HG03457 (cell line): Measurements from ENCODE around the gene DFFB.

Source experiments
- ATAC-seq: cut with Tn5 transposase; IDR thresholded peaks from one replicate; pipeline ENCODE4 v1.9.1; 2021; ENCODE audit warnings: moderate number of reproducible peaks; ENCODE audit not compliant: unreplicated experiment

The DFFB gene

DNA sequence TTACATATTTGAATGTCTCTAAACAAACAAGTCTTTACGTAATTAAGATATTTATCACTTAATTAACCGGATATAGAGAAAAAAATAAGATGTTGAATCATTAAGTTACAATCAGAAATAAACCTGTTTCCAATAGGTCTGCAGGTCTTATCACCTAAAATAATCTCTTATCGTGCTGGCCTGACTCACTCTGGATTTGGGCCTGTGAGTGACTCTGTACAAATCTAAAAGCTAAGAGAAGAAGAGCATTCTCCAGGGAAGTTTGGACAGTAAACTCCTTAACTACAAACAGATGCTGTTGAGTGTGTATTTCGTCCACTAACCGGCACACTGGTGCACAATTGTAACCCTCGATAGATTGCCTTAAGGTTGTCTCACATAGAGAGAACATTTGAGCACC is 25.6 kb upstream of the DFFB start:
- no peak for ATAC-seq

DNA sequence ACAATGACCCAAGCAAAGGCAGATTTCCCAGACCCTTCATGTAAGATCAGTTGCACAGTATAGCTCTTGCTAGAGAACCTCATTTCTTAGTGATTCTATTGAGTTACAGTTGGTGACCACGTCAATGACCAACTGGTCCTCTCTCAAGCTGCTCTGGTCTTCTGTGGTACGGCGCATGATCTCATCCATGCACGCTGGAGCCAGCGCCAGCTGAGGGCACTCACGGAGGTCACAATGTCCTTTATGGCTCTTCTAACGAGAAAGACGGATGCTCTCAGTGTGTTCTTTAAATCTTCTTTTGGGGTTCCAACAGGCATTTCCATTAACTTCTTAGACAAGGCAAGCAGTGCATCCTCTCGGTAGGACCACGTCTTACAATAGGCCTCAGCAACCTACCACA is 22.6 kb upstream of the DFFB start:
- ATAC-seq, result no peak

DNA sequence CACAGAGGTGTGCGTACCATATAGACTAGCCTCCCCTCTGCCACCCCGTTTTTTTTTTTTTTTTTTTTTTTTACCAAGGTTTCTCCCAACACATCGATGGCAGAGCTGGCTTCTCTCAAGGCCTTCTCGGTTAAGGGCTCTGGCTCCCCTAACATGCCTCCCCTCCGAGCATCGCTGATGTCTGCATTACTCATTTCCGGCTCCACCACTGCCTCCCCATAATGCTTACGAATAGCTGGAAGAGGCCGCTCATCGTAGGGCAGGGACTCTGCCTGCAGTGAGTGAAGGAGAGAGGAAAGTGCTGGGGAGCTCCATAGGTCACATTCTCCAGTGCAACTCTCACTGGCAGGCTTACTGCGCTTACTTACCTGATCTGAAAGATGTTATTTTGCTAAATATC is 20.9 kb upstream of the DFFB start:
- no peak for ATAC-seq

DNA sequence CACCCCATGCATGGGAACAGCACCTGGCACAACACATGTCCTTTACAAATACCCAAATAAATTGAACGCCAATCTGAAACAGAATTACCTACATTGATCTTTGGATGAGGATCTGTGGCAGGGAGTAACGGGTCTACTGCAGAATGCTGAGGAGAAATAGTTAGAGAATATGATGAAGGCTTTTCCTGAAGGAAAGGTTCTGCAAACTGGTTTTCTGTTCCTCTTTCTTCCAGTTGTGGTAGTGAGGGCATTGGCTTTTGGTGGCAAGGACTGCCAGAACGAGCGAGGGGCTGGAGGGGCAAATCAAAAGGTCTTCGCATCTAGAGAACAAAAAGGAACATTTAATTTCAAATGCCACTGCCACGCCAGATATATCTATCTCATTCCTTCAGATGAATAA is 20.1 kb upstream of the DFFB start:
- ATAC-seq, result no peak

DNA sequence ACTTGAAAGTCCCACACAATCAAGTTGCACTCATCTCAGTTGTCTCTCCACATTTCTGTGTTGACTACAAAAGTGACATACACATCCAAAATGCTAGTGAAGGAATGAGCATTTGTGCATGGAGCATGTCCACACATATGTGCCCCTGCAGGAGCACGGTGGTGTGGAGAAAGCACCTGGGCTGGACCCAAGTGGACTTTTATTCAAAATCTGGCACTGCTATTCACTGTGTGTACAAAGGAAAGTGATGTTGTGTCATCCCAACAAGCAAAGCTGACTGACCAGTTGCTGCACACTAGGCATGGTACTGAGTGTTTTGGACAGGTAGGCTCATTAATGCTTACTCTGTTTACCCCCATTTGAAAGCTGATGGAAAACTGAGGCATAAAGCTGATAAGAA is 19.6 kb upstream of the DFFB start:
- no peak for ATAC-seq

DNA sequence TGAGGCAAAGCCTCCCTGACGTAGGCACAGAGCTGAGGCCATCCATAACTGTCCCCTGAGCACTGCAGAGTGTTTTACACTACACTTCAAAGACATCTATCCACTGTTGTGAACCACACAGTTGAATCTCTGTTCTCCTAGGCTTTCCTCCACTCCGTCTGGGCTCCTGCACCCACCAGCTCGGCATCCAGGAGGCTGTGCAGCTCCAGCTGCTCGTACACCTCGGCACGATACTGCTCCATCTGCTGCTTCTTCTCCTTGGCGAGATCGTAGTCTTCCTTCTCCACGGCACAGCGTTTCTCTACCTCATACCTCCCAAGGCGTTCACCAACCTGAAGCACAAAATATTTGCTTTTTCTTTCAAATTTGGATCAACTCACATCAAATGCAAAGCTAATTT is 18.5 kb upstream of the DFFB start:
- ATAC-seq, result no peak

DNA sequence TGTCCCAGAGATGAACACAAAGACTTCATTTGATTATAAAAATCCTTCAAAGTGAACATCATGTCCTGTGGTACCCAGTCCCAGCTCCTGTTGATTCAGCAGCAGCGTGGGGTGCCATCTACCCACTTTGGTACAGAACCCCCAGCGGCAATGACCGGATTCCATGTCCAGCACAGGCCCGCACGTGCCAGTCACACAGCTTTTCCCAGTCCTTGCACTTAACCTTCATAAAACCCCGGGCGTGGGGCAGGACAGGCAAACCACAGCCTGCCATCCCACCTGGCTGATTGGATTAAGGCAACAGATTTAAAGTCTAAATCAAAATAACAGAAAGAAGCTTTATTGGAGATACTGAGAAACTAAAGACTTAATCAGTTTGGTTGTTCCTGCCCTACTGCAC is 15.8 kb upstream of the DFFB start:
- no peak for ATAC-seq

DNA sequence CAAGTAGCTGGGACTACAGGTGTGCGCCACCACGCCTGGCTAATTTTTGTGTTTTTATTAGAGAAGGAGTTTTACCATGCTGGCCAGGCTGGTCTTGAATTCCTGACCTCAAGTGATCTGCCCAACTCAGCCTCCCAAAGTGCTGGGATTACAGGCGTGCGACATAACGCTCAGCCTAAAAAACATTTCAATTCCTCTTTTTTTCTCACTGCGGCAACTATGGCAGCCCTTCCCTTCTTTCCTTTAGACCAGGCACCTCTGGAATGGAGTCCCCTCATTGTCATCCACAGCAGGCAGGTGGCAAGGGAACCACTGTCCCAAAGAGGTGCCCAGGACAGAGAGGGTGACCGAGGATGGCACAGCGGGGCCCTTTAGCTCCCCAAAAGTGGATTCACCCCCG is 14.4 kb upstream of the DFFB start:
- no peak for ATAC-seq

DNA sequence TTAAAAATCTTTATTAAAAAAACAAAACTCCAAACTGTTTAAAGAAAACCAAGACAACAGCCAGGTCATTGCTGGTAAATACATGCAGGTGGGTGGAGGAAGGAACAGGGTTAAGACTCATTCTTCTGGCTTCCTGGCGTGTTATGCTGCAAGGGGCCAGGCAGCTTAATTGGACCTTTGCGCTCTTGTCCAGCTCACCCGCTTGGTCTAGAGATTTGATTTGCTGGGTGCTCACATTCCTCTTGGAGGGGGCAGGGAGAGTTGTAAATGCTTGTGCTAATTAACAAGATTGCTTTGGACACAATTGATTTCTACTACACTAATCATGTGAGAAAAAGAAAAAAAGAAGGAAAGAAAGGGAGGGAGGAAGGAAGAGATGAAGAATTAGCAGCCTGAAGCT is 10.7 kb upstream of the DFFB start:
- ATAC-seq, result no peak

DNA sequence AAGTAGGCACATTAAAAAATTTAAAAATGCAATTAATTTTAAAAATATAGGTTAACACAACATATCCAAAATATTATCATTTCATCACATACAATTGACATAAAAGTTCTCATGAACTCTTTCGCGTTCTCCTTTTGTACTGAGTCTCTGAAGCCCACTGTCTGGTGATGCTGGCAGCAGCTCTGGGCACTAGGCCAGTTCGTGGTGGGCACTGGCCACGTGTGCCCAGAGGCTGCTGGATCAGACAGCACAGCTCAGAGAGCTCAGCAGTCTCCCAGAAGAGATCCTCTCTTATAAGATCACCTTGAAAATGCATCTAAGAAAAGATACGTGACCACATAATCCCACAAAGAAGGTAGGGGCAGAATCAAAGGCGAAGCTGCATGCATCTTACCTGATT is 10.2 kb upstream of the DFFB start:
- ATAC-seq, result no peak

DNA sequence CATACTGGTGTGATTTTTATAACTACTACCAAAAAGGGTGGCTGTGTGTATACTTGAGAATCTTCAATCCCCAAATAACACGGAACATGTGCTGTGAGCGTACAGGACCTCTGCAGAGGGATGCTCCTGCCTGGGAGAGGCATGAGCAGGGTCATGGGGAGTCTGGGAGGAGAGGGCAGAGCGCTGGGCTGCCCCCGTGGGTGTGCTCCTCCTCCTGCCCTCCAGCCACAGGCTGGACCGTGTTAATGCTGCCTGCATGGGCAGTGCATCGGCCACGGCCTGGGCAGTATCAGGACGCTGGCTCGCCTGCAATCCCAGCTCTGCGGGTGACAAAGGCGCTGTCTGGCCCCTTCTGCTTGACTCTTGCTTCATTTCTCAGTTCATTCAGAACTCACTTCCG is 6.4 kb upstream of the DFFB start:
- ATAC-seq, result no peak

DNA sequence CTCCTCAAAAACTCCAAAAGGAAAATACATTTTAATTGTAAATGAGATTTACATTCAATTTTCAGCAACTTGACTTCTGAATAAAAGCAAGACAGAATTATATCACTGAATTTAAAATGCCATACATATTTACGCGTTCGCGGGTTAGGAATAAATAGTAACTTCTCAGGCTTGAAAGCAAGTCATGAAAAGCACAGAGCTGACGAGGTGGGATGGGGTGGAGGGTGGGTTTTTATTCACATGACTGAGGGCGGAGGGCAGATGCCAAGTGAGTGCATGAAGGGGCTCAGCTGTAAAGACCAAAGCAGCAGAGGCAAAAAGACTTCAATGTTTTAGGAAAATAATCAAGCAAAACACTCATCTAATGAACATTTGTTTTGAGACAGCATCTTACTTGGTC is 6.0 kb upstream of the DFFB start:
- no peak for ATAC-seq

DNA sequence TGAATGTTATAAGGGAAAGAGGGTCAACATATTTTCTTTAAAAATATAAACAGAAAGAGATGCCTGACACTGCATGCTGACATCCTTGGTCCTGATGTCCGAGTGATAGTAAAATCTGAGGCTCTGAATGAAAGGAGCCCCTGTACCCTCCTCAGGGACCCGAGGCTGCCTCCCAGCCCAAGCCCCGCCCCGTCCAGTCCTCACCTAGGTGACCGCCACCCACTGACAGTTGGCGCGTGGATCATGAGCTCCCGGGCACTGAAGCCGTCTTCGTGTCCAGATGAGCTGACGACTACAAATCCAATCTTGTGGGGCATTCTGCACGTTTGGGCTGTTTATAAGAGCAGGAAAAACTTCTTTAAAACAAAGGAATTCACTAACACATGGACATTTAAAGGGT is 5.2 kb upstream of the DFFB start:
- ATAC-seq, result no peak

DNA sequence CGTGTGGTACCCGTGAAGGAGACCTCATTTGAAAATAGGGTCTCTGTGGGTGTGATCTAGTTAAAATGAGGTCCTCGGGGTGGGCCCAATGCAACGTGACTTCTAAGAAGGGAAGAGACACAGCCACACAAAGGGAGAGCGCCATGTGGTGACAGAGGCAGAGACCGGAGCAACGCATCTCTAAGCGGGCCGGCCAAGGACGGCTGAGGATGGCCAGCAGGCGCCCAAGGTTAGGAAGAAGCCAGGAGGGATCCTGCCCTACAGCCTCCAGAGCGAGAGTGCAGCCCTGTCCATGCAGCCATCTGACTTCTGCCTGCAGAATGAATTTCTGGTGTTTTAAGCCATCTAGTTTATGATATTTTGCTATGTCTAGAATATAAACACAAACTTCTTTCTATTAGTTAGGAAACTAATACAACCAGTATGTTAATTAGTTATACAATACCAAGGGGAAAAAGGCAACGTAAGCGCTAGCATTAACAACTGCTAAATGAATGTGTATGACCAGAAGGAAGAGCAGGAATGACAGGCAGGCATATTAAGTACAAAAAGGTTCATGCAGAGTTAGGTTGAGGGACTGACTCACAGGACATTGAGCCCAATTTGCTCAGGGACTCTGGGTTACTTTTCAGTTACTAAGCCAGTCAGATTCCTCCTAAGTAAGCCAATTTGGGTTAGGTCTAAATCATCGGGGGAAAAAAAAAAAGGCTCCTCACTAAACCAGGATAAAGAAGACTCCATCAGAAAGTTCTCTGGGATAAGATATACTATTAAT is 4.4 kb upstream of the DFFB start:
- no peak for ATAC-seq

DNA sequence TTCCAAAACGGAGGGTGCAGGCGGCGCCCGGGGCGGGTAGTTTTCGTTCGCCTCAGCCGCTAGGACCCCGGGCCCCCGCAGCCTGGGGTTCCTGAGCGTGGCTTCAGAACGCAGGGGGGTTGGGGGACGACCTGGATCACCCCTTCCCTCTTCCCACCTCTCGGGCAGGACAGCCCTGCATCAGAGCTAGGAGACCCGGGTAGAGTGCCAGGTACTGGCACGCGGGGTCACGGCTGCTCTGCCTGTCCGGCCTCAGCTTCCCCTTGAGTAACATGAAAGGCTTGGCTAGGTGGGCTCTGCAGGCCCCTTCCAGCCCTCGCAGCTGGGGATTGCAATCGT is 484 bp downstream of the DFFB start:
- no peak for ATAC-seq

DNA sequence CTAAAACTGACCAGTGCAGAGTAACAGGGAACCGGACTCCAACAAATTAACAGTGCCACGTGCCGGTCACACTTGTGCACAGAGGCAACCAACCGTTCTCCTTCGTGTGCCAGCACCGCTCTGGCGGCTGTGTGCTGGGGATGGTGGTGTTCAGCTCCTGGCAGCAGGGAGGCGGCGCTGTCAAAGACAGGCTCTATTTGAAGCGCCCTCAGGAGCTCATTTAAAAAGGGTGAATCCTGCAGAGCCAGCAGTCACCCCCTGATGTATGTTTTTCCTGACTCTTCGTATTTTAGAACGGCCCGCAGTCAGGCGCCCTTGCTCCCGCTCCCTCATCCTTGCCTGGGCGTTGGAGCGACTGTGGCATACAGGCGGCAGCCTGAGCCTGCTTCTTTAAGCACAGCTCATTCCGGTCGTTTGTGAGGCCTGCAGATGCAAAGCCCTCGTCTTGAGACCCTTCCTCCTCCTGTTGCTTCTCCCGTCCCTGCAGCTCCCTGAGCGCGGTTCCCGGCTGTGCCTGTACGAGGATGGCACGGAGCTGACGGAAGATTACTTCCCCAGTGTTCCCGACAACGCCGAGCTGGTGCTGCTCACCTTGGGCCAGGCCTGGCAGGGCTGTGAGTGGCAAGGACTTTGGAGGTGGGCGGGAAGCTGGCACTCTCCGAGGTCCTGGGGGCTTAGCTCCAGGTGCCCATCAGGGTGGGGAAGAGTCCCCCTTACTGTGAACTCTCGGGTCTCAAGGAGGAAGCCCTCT is 1.1 kb downstream of the DFFB start:
- no peak for ATAC-seq

DNA sequence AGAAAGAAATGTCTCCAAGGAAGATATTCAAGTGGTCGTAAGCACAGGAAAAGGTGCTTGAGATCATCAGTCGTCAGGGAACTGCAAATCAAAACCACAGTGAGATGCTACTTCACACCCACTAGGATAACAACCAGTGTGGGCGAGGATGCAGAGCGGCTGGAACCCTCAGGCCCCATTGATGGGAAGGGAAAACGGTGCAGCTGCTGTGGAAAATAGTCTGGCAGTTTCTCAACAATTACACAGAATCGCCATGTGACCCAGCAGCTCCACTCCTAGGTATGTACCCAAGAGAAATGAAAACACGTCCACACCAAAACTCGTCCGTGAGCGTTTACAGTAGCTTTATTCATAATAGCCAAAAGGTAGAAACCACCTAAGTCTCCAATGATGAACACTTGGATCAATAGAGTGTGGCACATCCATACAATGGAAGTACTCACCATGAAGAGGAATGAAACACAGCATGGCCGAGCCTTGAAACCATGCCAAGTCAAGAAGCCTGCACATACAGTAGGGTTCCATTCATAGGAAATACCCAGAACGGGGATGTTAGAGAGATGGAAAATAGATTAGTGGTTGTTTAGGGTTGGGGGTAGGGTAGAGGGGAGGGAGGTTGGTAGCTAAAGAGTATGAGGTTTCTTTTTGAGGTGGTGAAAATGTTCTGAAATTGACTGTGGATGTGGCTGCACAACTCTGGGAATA is 6.1 kb downstream of the DFFB start:
- no peak for ATAC-seq

DNA sequence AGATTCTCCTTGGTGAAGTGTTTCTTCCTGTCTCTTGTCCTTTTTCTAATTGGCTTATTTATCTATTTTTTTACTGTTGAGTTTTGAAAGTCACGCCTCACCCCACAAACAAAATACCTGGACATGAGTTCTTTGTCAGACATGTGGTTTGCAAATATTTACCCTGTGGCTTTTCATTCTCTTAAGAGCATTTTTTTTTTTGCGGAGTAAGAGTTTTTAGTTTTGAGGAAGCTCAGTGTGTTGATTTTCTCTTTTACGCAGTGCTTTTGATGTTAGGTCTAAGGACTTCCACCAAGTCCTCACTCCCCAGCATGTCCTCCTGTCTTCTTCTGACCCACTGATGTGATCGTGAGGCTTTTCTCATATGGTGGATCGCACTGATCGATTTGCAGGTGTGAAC is 7.6 kb downstream of the DFFB start:
- no peak for ATAC-seq

DNA sequence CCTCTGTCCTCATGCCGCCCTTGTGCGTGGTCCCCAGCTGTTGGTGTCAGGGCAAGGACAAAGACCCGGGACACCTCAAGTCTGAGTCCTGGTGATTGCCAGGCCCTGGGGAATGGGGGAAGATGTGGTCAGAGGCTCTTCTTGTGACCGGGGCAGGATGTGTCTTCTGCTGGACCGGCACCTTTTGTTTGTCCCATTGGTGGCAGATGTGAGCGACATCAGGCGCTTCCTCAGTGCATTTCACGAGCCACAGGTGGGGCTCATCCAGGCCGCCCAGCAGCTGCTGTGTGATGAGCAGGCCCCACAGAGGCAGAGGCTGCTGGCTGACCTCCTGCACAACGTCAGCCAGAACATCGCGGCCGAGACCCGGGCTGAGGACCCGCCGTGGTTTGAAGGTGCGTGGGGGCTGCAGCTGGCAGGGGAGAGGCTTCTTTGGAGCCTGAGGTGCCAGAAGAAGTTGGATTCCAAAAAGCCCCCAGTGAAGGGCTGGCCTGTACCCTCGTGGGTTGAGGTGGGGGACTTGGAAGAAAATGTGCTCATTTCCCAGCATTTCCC is 8.4 kb downstream of the DFFB start:
- no peak for ATAC-seq

DNA sequence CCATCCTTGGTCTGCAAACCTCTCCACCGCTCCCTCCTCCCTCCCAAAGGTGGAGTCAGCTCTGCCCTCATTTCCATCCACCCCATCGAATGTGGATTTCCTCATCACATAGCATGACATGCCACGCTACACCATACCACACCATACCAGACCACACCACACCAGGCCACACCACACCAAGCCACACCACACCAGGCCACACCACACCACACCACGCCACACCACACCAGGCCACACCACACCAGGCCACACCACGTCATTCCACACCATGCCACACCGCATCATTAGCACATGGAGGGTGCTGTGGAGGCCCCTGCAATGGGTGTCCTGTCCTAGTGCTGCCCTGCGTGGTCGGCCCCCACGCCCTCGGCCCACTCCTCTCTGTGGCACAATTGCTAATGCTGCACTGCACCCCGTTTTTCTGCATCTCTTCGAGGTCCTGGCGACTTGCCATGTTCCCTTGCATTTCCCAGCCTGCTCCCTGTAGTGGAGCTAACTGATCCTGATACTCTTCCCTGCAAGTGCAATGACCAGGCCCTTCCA is 11.3 kb downstream of the DFFB start:
- ATAC-seq, result no peak

DNA sequence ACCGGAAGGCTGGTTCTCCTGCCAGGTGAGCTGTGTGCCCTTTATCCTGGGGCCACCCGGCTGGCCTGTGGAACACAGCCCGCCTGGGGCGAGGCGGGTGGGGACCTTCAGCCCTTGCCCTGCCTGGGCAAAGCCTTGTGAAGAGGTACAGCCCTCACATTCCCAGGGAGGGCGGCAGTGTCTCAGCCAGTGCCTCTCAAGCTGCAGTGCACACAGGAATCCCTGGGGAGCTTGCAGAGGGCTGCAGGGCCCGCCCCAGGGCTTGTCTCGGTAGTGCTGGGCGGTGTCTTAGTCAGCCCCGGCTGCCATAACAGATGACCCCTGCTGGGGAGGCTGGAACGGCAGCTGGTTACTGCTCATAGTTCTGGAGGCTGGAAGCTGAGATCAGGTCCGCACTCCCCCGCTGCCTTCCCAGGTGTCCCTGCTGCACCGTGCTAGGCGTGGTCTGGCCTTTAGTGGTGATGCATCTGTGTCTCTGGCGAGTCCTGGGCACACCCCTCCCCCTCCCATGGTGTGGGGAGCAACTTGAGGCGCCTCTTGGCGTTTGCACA is 12.6 kb downstream of the DFFB start:
- ATAC-seq, result no peak
